HepG2 (cell line): ENCODE data around the gene SLC39A8. TPM values are rescaled to one million over a fixed set of nuclear protein-coding genes. Genes with fewer than 3 reads are reported as not detected.
"Not testable (repeated sequence)": the region's sequence is repeated elsewhere in the genome, so short reads cannot be mapped to it uniquely, and the experiment has no call there.

Source experiments
- ATAC-seq: fragments of 200-7000 bp; cut with Tn5 transposase; 3 replicates; pipeline ENCODE4 v1.9.1; 2020; ENCODE audit warnings: mild to moderate bottlenecking, moderate library complexity
- BruUV-seq: library from RNA; stranded (reverse); fragments of 400-500 nt; replicated peaks from 2 replicates; lab custom pipeline; 2021; lab: Mats Ljungman, UMichigan
- CTCF ChIA-PET: fragments of 300-600 bp; formaldehyde crosslinking; extraction: SDS; loops from one replicate; lab custom pipeline; 2021; ENCODE audit warnings: low total read pairs, inconsistent platforms, low intra/inter-chr PET ratio; lab: Yijun Ruan, JAX
- POLR2A ChIA-PET: fragments of 350-600 bp; sonication (Branson Sonifier 250); formaldehyde crosslinking; loops from one replicate; lab custom pipeline; 2020; ENCODE audit warnings: antibody characterized with exemption, inconsistent platforms; lab: Yijun Ruan, JAX
- DNase-seq: peaks from one replicate; pipeline ENCODE4 v3.0.0-alpha.2; 2015; ENCODE audit warnings: low spot score
- FAIRE-seq: peaks from 3 replicates; lab custom pipeline; 2011; peaks lifted over from hg19 to GRCh38; lab: Jason Lieb, UNC
- H2AFZ ChIP-seq: one replicate; pipeline ENCODE4 v1.6.1; 2011; ENCODE audit warnings: low read length, inconsistent platforms
- H3K27ac ChIP-seq: fragments of 300-600 bp; 3 replicates; pipeline ENCODE4 v1.8.0; 2011; ENCODE audit warnings: mixed run types, mild to moderate bottlenecking, mixed read lengths, low read length, inconsistent platforms; ENCODE audit not compliant: insufficient read depth; ENCODE audit errors: extremely low read length
- H3K27me3 ChIP-seq, 2 experiments: fragments of 200-600 bp in 1 of 2; 2 replicates in 1 of 2; 3 replicates in 1 of 2; pipeline versions ENCODE4 v1.6.0 to v1.8.0; 2011; ENCODE audit warnings: low read length in 2 of 2, mild to moderate bottlenecking in 2 of 2, moderate library complexity in 2 of 2, inconsistent platforms in 1 of 2; ENCODE audit not compliant: insufficient read depth in 2 of 2, control insufficient read depth in 1 of 2
- H3K36me3 ChIP-seq, 2 experiments: fragments of 200-600 bp in 1 of 2; replicated peaks in 1 of 2; 2 replicates in 1 of 2; 3 replicates in 1 of 2; pipeline versions ENCODE4 v1.5.1 to v1.8.0; 2011; ENCODE audit warnings: low read length in 2 of 2, inconsistent platforms in 1 of 2; ENCODE audit not compliant: insufficient read depth in 2 of 2, control insufficient read depth in 1 of 2
- H3K4me1 ChIP-seq: 2 replicates; pipeline ENCODE4 v1.5.1; 2012; ENCODE audit warnings: low read length, inconsistent platforms; ENCODE audit not compliant: insufficient read depth
- H3K4me2 ChIP-seq: 2 replicates; pipeline ENCODE4 v1.6.0; 2011; ENCODE audit warnings: low read depth, low read length, inconsistent platforms
- H3K4me3 ChIP-seq, 3 experiments: fragments of 200-600 bp in 1 of 3; sonication (generic), shearing (Covaris generic) in 1 of 3; replicated peaks in 1 of 3; 2 replicates each; pipeline ENCODE4 v1.5.1; 2011 to 2016; ENCODE audit warnings: low read length in 3 of 3, inconsistent platforms in 2 of 3, low read depth in 2 of 3, mild to moderate bottlenecking in 2 of 3, control low read depth in 1 of 3, mixed read lengths in 1 of 3; ENCODE audit not compliant: insufficient read depth in 1 of 3
- H3K79me2 ChIP-seq: one replicate; pipeline ENCODE4 v1.6.1; 2011; ENCODE audit warnings: low read length, inconsistent platforms; ENCODE audit not compliant: insufficient read depth
- H3K9ac ChIP-seq: 2 replicates; pipeline ENCODE4 v1.6.0; 2011; ENCODE audit warnings: mild to moderate bottlenecking, low read depth, low read length, inconsistent platforms; ENCODE audit not compliant: insufficient read depth
- H3K9me3 ChIP-seq: 2 replicates; pipeline ENCODE4 v1.5.1; 2012; ENCODE audit warnings: mild to moderate bottlenecking, low read length
- H4K20me1 ChIP-seq: 2 replicates; pipeline ENCODE4 v1.6.0; 2011; ENCODE audit warnings: inconsistent platforms, mild to moderate bottlenecking, low read length, moderate library complexity; ENCODE audit not compliant: insufficient read depth
- CENPT ChIP-seq: sonication (generic); formaldehyde crosslinking; IDR thresholded peaks from 2 replicates; pipeline ENCODE4 v1.8.0; 2022; ENCODE audit warnings: low read depth, mild to moderate bottlenecking, moderate library complexity, missing genetic modification reagents
- ESRRA ChIP-seq: sonication (generic); formaldehyde crosslinking; IDR thresholded peaks from 2 replicates; pipeline ENCODE4 v1.5.1; 2020; ENCODE audit warnings: mild to moderate bottlenecking, low read depth, missing genetic modification reagents
- NFE2L1 ChIP-seq: sonication (generic); formaldehyde crosslinking; IDR thresholded peaks from 2 replicates; pipeline ENCODE4 v1.4.0; 2020; ENCODE audit warnings: missing genetic modification reagents, mild to moderate bottlenecking, borderline replicate concordance
- NR2F2 ChIP-seq: IDR thresholded peaks from 2 replicates; pipeline ENCODE4 v1.6.1; 2012; ENCODE audit warnings: low read depth, inconsistent platforms, borderline replicate concordance
- ONECUT2 ChIP-seq: sonication (generic); formaldehyde crosslinking; IDR thresholded peaks from 2 replicates; pipeline ENCODE4 v1.4.0; 2020; ENCODE audit warnings: missing genetic modification reagents
- SIN3A ChIP-seq: IDR thresholded peaks from 2 replicates; pipeline ENCODE4 v1.6.1; 2011; ENCODE audit warnings: low read depth, mild to moderate bottlenecking, control low read depth, low read length, borderline replicate concordance
- ZNF510 ChIP-seq: sonication (generic); formaldehyde crosslinking; IDR thresholded peaks from 2 replicates; pipeline ENCODE4 v1.4.0; 2020; ENCODE audit warnings: low read depth, mild to moderate bottlenecking, missing genetic modification reagents
- ZNF556 ChIP-seq: sonication (generic); formaldehyde crosslinking; IDR thresholded peaks from 2 replicates; pipeline ENCODE4 v1.4.0; 2020; ENCODE audit warnings: mild to moderate bottlenecking, missing genetic modification reagents, borderline replicate concordance
- ZNF772 ChIP-seq: sonication (generic); formaldehyde crosslinking; IDR thresholded peaks from 2 replicates; pipeline ENCODE4 v1.5.0; 2020; ENCODE audit warnings: mild to moderate bottlenecking, missing genetic modification reagents
- WGBS: methylation state at CpG from one replicate; pipeline ENCODE4 v1.1.6; 2017; ENCODE audit warnings: low lambda C conversion rate; 5-methylcytosine and 5-hydroxymethylcytosine counted together
- in situ Hi-C: cut with HindIII; loops from 2 replicates; pipeline ENCODE4 v1.10.0; 2017; ENCODE audit warnings: low pct_unique_long_range_greater_than_20kb; ENCODE audit not compliant: extremely low pct_ligation_motif_present
- intact Hi-C: fragments of 100-400 bp; cut with micrococcal nuclease; formaldehyde crosslinking; loops from one replicate; pipeline ENCODE4 v1.10.0; 2022; ENCODE audit not compliant: unreplicated experiment
- polyA plus RNA-seq, 8 experiments: library from polyadenylated mRNA; depleted of rRNA in 3 of 8; stranded (reverse) in 7 of 8; unstranded in 1 of 8; fragments of >200 nt; fragmentation: Illumina TruSeq in 4 of 8; extraction: Trizol in 4 of 8; gene quantifications; 2 replicates each; pipeline versions ENCODE4 v1.2.1 to v1.2.3, GENCODE V29; 2011 to 2016; ENCODE audit warnings: low read depth in 4 of 8, missing spikeins in 1 of 8, mixed read lengths in 1 of 8; ENCODE audit not compliant: insufficient read depth in 1 of 8
- total RNA-seq, 5 experiments: library from RNA; depleted of rRNA; stranded (reverse); fragments of >200 nt; fragmentation: Illumina TruSeq; extraction: Trizol; gene quantifications; 2 replicates each; pipeline ENCODE4 v1.2.3, GENCODE V29; 2016; ENCODE audit warnings: low read depth in 1 of 5
- TF ChIP-seq, protein P1 (sequence below): sonication (generic); formaldehyde crosslinking; IDR thresholded peaks from 2 replicates; pipeline ENCODE4 v1.8.1; 2023; ENCODE audit warnings: mild to moderate bottlenecking, inconsistent platforms, moderate library complexity, missing genetic modification reagents, borderline replicate concordance

The SLC39A8 gene
- total and polyA plus RNA-seq, 2 of the 13 experiments (the other 11 are each of a cell fraction or from before 2014, with no cell fraction given) = 0.22 to 0.38 TPM

DNA sequence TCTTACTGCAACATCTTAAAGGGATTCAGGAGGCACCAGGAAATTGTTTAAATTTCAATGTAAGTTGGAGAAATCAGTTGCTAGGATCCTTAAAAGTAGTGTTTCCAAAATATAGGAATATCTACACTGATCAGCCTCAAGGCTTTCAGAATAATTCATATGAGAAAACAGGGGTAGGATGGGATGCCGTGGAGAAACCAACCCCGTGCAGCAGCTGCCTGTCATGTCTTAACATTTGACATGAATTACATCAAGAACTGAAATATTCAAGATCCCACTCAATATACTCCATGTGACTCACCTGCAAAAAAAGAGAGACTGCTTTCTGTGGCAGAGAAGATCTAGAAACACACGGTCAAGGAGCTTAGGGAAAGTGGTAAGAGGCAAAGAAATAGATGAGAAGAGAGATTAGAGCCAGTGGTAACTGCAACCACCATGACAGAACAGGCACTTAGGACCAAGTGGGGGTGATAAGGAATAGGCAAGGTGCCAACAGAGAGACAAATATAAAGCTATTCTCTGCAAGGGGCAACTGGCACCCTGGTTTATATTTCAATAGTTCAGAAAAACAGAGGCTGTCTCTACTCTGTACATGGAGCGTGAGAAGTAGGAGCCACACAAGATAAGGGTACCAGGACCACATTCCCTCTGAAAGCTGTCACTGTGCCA lies 64.0 kb downstream of the SLC39A8 start:
- CTCF ChIA-PET = no interaction called here
- H3K4me2 ChIP-seq = no peak overlapping the region
- no TSS peak for BruUV-seq
- intact Hi-C loops = no loop called here
- H3K9ac ChIP-seq = no peak overlapping the region
- WGBS = 19% methylated on average over 4 of the region's 4 CpGs
- H3K9me3 ChIP-seq = no peaks in the 10 kb centered on the region
- no peaks in the 10 kb centered on the region for H3K36me3 ChIP-seq
- FAIRE-seq (no peak), DNase-seq (no peak), ATAC-seq (no peak)
- H3K4me1 ChIP-seq = no peaks in the 10 kb centered on the region
- H3K27ac ChIP-seq = no peak overlapping the region
- H3K79me2 ChIP-seq = no peaks in the 10 kb centered on the region
- H2AFZ ChIP-seq = no peak overlapping the region
- H4K20me1 ChIP-seq = no peaks in the 10 kb centered on the region
- in situ Hi-C loops = no loop called here
- H3K27me3 ChIP-seq = no peaks in the 10 kb centered on the region
- TF ChIP-seq NFE2L1 (CRISPR knock-in tag) = no peak
- no peak for TF ChIP-seq ESRRA (CRISPR knock-in tag)
- TF ChIP-seq ONECUT2 (CRISPR knock-in tag) = no peak
- TF ChIP-seq ZNF510 (CRISPR knock-in tag) = no peak
- TF ChIP-seq SIN3A = no peak
- no peak for TF ChIP-seq CENPT
- TF ChIP-seq ZNF772 (CRISPR knock-in tag) = no peak
- TF ChIP-seq, protein P1, sequence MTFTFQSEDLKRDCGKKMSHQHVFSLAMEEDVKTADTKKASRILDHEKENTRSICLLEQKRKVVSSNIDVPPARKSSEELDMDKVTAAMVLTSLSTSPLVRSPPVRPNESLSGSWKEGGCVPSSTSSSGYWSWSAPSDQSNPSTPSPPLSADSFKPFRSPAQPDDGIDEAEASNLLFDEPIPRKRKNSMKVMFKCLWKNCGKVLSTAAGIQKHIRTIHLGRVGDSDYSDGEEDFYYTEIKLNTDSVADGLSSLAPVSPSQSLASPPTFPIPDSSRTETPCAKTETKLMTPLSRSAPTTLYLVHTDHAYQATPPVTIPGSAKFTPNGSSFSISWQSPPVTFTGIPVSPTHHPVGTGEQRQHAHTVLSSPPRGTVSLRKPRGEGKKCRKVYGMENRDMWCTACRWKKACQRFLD (CRISPR knock-in tag) = no peak
- no peak for TF ChIP-seq NR2F2
- TF ChIP-seq ZNF556 (CRISPR knock-in tag) = no peak
- no peak overlapping the region for H3K4me3 ChIP-seq
- POLR2A ChIA-PET = no interaction called here

- intact Hi-C loops, in situ Hi-C loops: not testable (repeated sequence)
Observed at GRCh38 chr4:102273317-102273716, 72.0 kb downstream of the SLC39A8 start.

More at GRCh38 chr4:102273317-102273716, 72.0 kb downstream of the SLC39A8 start:
- H4K20me1 ChIP-seq, H3K36me3 ChIP-seq, DNase-seq, H3K9ac ChIP-seq, FAIRE-seq, H2AFZ ChIP-seq, H3K4me1 ChIP-seq, H3K4me3 ChIP-seq, ATAC-seq, H3K9me3 ChIP-seq, CTCF ChIA-PET, H3K4me2 ChIP-seq, POLR2A ChIA-PET, H3K27me3 ChIP-seq, H3K27ac ChIP-seq, BruUV-seq, H3K79me2 ChIP-seq: not testable (repeated sequence)
- WGBS = no CpG with 5 or more reads among the region's 9 CpGs
